ENCODE data around the gene NBEA.

DNA sequence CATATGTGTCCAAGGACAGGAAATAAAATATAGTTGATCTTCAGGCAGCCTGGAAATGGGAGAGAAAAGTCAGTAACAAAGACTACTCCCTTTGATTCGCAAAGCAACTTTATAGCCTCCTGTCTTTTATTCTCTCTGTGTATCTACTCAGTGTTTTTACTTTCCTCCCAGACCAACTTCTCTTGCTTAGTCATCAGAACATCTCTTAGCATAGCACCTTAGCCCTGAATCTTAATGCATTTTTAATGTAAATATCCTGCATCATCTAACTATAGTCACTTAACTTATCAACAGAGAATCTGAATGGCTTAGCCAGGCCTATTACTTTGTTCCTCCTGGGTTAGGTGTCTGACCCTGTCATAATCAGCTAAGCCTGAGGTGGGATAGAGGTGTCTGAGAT, 296.2 kb downstream of the NBEA start:
- TF ChIP-seq EZH2 (IDR thresholded peaks at IDR 0.05; ENCODE audit: borderline replicate concordance) (no peak), EZH2phosphoT487 (IDR thresholded peaks at IDR 0.05; ENCODE audit: low read depth, severe bottlenecking, unreplicated experiment) (no peak)
- TF ChIP-seq, protein P1, sequence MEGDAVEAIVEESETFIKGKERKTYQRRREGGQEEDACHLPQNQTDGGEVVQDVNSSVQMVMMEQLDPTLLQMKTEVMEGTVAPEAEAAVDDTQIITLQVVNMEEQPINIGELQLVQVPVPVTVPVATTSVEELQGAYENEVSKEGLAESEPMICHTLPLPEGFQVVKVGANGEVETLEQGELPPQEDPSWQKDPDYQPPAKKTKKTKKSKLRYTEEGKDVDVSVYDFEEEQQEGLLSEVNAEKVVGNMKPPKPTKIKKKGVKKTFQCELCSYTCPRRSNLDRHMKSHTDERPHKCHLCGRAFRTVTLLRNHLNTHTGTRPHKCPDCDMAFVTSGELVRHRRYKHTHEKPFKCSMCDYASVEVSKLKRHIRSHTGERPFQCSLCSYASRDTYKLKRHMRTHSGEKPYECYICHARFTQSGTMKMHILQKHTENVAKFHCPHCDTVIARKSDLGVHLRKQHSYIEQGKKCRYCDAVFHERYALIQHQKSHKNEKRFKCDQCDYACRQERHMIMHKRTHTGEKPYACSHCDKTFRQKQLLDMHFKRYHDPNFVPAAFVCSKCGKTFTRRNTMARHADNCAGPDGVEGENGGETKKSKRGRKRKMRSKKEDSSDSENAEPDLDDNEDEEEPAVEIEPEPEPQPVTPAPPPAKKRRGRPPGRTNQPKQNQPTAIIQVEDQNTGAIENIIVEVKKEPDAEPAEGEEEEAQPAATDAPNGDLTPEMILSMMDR (IDR thresholded peaks at IDR 0.05; ENCODE audit: poor library complexity) = no peak

All from hepatocyte (in vitro differentiated cells).